GM23248 (cell line): Measurements from ENCODE around the gene MINDY4.

ENCODE experiments used
- EZH2 ChIP-seq: fragments of 200-600 bp; sonication (generic); IDR thresholded peaks from 2 replicates; pipeline ENCODE4 v1.6.1; 2018; ENCODE audit warnings: antibody characterized with exemption, mild to moderate bottlenecking; ENCODE audit not compliant: insufficient read depth, poor library complexity, severe bottlenecking
- EZH2phosphoT487 ChIP-seq: fragments of 200-600 bp; sonication (generic); IDR thresholded peaks from 2 replicates; pipeline ENCODE4 v1.6.1; 2018; ENCODE audit warnings: antibody characterized with exemption, moderate library complexity, mild to moderate bottlenecking, low read depth; ENCODE audit not compliant: insufficient read depth

- TF ChIP-seq EZH2 (no peak), EZH2phosphoT487 (no peak)
These were observed 41.6 kb upstream of the MINDY4 start for GRCh38 chr7:30729642-30730041.
